AG04450 (cell line): ENCODE results near the gene CLEC2D. TPM values are rescaled to one million over a fixed set of nuclear protein-coding genes. Genes with fewer than 3 reads are reported as not detected.
"Not testable (repeated sequence)": the region's sequence is repeated elsewhere in the genome, so short reads cannot be mapped to it uniquely, and the experiment has no call there.

Experiments
- CTCF ChIA-PET: fragments of 300-600, 350-600 bp; formaldehyde crosslinking; extraction: SDS; loops from one replicate; lab custom pipeline; 2022; ENCODE audit warnings: antibody characterized with exemption, inconsistent platforms; lab: Charles Lee
- POLR2A ChIA-PET: fragments of 350-600 bp; formaldehyde crosslinking; extraction: SDS; loops from one replicate; lab custom pipeline; 2021; ENCODE audit warnings: antibody characterized with exemption, inconsistent platforms; lab: Yijun Ruan, JAX
- DNase-seq: peaks from one replicate; pipeline ENCODE4 v3.0.0-alpha.2; 2011; ENCODE audit warnings: low read depth, low spot score
- H3K27ac ChIP-seq: one replicate; pipeline ENCODE4 v1.5.1; 2012; ENCODE audit warnings: low read depth, low read length, control low read depth
- H3K27me3 ChIP-seq: one replicate; pipeline ENCODE4 v1.6.0; 2012; ENCODE audit warnings: low read length; ENCODE audit not compliant: control insufficient read depth, insufficient read depth
- H3K4me3 ChIP-seq: 2 replicates; pipeline ENCODE4 v1.5.1; 2011; ENCODE audit warnings: mild to moderate bottlenecking, low read depth, low read length, control low read depth
- H3K9me3 ChIP-seq: 2 replicates; pipeline ENCODE4 v1.5.1; 2012; ENCODE audit warnings: low read length; ENCODE audit not compliant: control insufficient read depth, insufficient read depth
- CTCF ChIP-seq: IDR thresholded peaks from 2 replicates; pipeline ENCODE4 v1.5.1; 2011; ENCODE audit warnings: low read depth, low read length, control low read depth, inconsistent platforms
- polyA plus RNA-seq: library from polyadenylated mRNA; depleted of rRNA; stranded (reverse); fragments of >200 nt; gene quantifications from 2 replicates; pipeline ENCODE4 v1.2.3, GENCODE V29; 2011

CLEC2D gene
- polyA plus RNA-seq, 1 experiment = 2.3 TPM

- POLR2A ChIA-PET = no interaction called here
- no peaks in the 10 kb centered on the region; the same call in 1 of the 2 replicates for H3K9me3 ChIP-seq
- no peaks in the 10 kb centered on the region for H3K27me3 ChIP-seq
- no peak for TF ChIP-seq CTCF
- no peak overlapping the region for H3K27ac ChIP-seq
- DNase-seq = no peak
- no peak overlapping the region for H3K4me3 ChIP-seq
- CTCF ChIA-PET = interaction anchor here (1.2 kb wide), 1 partner anchor 10 kb away, joined by 3 read pairs; no protein-coding TSS in a partner anchor
Observed at GRCh38 chr12:9701380-9702154, 32.1 kb downstream of the CLEC2D start.

GRCh38 chr12:9702255-9702654, 32.7 kb downstream of the CLEC2D start:
- no peak for TF ChIP-seq CTCF
- H3K27me3 ChIP-seq = no peaks in the 10 kb centered on the region
- H3K27ac ChIP-seq = no peak overlapping the region
- CTCF ChIA-PET = interaction anchor here (1.2 kb wide), 1 partner anchor 9 kb away, joined by 3 read pairs; no protein-coding TSS in a partner anchor
- POLR2A ChIA-PET = no interaction called here
- DNase-seq = no peak
- no peaks in the 10 kb centered on the region for H3K9me3 ChIP-seq
- H3K4me3 ChIP-seq = no peak overlapping the region

GRCh38 chr12:9704561-9704960, 35.0 kb downstream of the CLEC2D start:
- POLR2A ChIA-PET, H3K9me3 ChIP-seq, H3K27me3 ChIP-seq, H3K4me3 ChIP-seq, DNase-seq, H3K27ac ChIP-seq: not testable (repeated sequence)
- CTCF ChIA-PET = interaction anchor here (1.1 kb wide), 1 partner anchor 70 kb away, joined by 3 read pairs; no protein-coding TSS in a partner anchor

- TF ChIP-seq CTCF = no peak
- ChIA-PET CTCF (interaction anchor here (1.0 to 7.6 kb wide), 5 partner anchors 9 to 81 kb away, joined by 3 to 187 read pairs (median 4); no protein-coding TSS in a partner anchor), POLR2A (no interaction called here)
- H3K9me3 ChIP-seq = no peaks in the 10 kb centered on the region
- DNase-seq = no peak
- no peak overlapping the region for H3K27ac ChIP-seq
- peaks cover 2% of the 10 kb centered on the region for H3K27me3 ChIP-seq
- H3K4me3 ChIP-seq = no peak overlapping the region
Observed at GRCh38 chr12:9706086-9706685, 36.7 kb downstream of the CLEC2D start.

DNA sequence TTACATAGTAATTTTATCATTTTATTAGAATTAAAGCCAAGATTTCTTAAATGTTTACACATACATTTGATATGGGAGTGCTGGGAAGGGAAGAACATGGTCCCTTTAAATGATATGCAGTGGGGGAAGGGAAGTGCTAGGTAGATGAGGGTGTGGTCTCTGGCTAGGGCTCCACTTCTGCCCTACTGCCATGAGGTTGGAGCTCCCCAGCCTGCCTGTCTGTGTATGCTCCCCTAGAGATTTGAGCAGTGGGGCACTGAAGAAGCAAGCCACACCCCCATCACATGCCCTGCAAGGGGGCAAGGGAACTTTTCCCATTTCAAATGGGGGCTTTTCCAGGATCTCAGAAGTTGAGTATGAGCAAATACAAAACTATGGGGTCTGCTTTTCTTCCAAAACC, 37.8 kb downstream of the CLEC2D start:
- no peaks in the 10 kb centered on the region for H3K9me3 ChIP-seq
- ChIA-PET POLR2A (no interaction called here), CTCF (interaction anchor here (0.6 to 7.6 kb wide), 8 partner anchors 18 to 82 kb away, joined by 3 to 187 read pairs (median 4); no protein-coding TSS in a partner anchor)
- peaks cover 2% of the 10 kb centered on the region for H3K27me3 ChIP-seq
- H3K4me3 ChIP-seq = no peak overlapping the region
- no peak overlapping the region for H3K27ac ChIP-seq
- no peak for DNase-seq
- no peak for TF ChIP-seq CTCF
